PC-3 (cell line): ENCODE results near the gene GNG4. TPM values are rescaled to one million over a fixed set of nuclear protein-coding genes. Genes with fewer than 3 reads are reported as not detected.

Experiments
- ATAC-seq: fragments of 200-7000 bp; cut with Tn5 transposase; 2 replicates; pipeline ENCODE4 v1.9.1; 2020; ENCODE audit warnings: mild to moderate bottlenecking, moderate library complexity
- BruUV-seq: library from RNA; stranded (reverse); fragments of 400-500 nt; replicated peaks from 2 replicates; lab custom pipeline; 2021; lab: Mats Ljungman, UMichigan
- CTCF ChIA-PET: fragments of 300-600 bp; sonication (Branson Sonifier 250); formaldehyde crosslinking; loops from one replicate; lab custom pipeline; 2022; ENCODE audit warnings: antibody characterized with exemption; lab: Charles Lee
- POLR2A ChIA-PET: fragments of 300-600 bp; sonication (Branson Sonifier 250); formaldehyde crosslinking; loops from one replicate; lab custom pipeline; 2022; ENCODE audit warnings: antibody characterized with exemption; ENCODE audit not compliant: unreplicated experiment; lab: Charles Lee
- DNase-seq: peaks from one replicate; pipeline ENCODE4 v3.0.0-alpha.2; 2015
- H2AFZ ChIP-seq: fragments of 300-600 bp; sonication (generic); 2 replicates; pipeline ENCODE4 v1.6.0; 2016; ENCODE audit warnings: antibody characterized with exemption, low read length
- H3F3A ChIP-seq: fragments of 300-600 bp; sonication (generic); one replicate; pipeline ENCODE4 v1.6.0; 2017; ENCODE audit warnings: antibody characterized with exemption, low read length, control low read depth, mild to moderate bottlenecking; ENCODE audit not compliant: unreplicated experiment
- H3K27ac ChIP-seq: fragments of 300-600 bp; sonication (generic); 2 replicates; pipeline ENCODE4 v1.5.1; 2016; ENCODE audit warnings: mild to moderate bottlenecking, low read length
- H3K27me3 ChIP-seq: fragments of 300-600 bp; sonication (generic); 2 replicates; pipeline ENCODE4 v1.6.1; 2016; ENCODE audit warnings: low read length, mixed read lengths
- H3K36me3 ChIP-seq: fragments of 300-600 bp; sonication (generic); 2 replicates; pipeline ENCODE4 v1.6.1; 2016; ENCODE audit warnings: low read depth, mixed run types, low read length, mixed read lengths
- H3K4me1 ChIP-seq: fragments of 300-600 bp; sonication (generic); 2 replicates; pipeline ENCODE4 v1.5.1; 2016; ENCODE audit warnings: low read length; ENCODE audit not compliant: insufficient read depth
- H3K4me2 ChIP-seq: fragments of 300-600 bp; sonication (generic); 2 replicates; pipeline ENCODE4 v1.6.0; 2016; ENCODE audit warnings: low read length
- H3K4me3 ChIP-seq: fragments of 300-600 bp; sonication (generic); 2 replicates; pipeline ENCODE4 v1.5.1; 2016; ENCODE audit warnings: mild to moderate bottlenecking, low read length, mixed read lengths
- H3K79me2 ChIP-seq: fragments of 300-600 bp; sonication (generic); 2 replicates; pipeline ENCODE4 v1.6.1; 2017; ENCODE audit warnings: low read length, mixed read lengths
- H3K9ac ChIP-seq: fragments of 300-600 bp; sonication (generic); 2 replicates; pipeline ENCODE4 v1.6.0; 2016; ENCODE audit warnings: mild to moderate bottlenecking, low read length
- H3K9me2 ChIP-seq: fragments of 300-600 bp; sonication (generic); replicated peaks from 2 replicates; pipeline ENCODE4 v1.6.1; 2016; ENCODE audit warnings: mixed run types, low read length, mixed read lengths
- H3K9me3 ChIP-seq: fragments of 300-600 bp; sonication (generic); 2 replicates; pipeline ENCODE4 v1.6.1; 2016; ENCODE audit warnings: low read length, mixed read lengths
- H4K20me1 ChIP-seq: fragments of 300-600 bp; sonication (generic); 2 replicates; pipeline ENCODE4 v1.6.1; 2016; ENCODE audit warnings: low read length, mixed read lengths
- CTCF ChIP-seq: fragments of 300-600 bp; sonication (generic); conservative IDR thresholded peaks from 2 replicates; pipeline ENCODE4 v1.5.1; 2017; ENCODE audit warnings: antibody characterized with exemption, low read depth, mild to moderate bottlenecking, low read length
- EZH2 ChIP-seq: fragments of 300-600 bp; sonication (generic); IDR thresholded peaks from one replicate; pipeline ENCODE4 v1.6.1; 2017; ENCODE audit warnings: antibody characterized with exemption, mild to moderate bottlenecking, low read length; ENCODE audit not compliant: unreplicated experiment
- EZH2phosphoT487 ChIP-seq: fragments of 300-600 bp; sonication (generic); IDR thresholded peaks from 2 replicates; pipeline ENCODE4 v1.6.1; 2018; ENCODE audit warnings: mild to moderate bottlenecking, antibody characterized with exemption, low read length, borderline replicate concordance
- intact Hi-C: fragments of 100-400 bp; cut with micrococcal nuclease; formaldehyde crosslinking; loops from 2 replicates; pipeline ENCODE4 v1.9.0; 2023
- total RNA-seq: library from RNA; depleted of rRNA; stranded (reverse); fragments of >200 nt; gene quantifications from 2 replicates; pipeline ENCODE4 v1.2.3, GENCODE V29; 2014

GNG4 gene
- total RNA-seq, 1 experiment from 2014 or later = 0.80 TPM

GRCh38 chr1:235689356-235689755, 39.8 kb upstream of the GNG4 start:
- BruUV-seq = no TSS peak
- ChIA-PET CTCF (no interaction called here), POLR2A (interaction anchor here (0.5 kb wide), 1 partner anchor 45 kb away, joined by 5 read pairs; no protein-coding TSS in a partner anchor)
- H3K36me3 ChIP-seq = no peaks in the 10 kb centered on the region
- no peak overlapping the region for H3K4me3 ChIP-seq
- intact Hi-C loops = no loop called here
- no peaks in the 10 kb centered on the region for H3K9me3 ChIP-seq
- H3K4me1 ChIP-seq = no peaks in the 10 kb centered on the region
- no peaks in the 10 kb centered on the region for H3F3A ChIP-seq
- DNase-seq = no peak
- no peak overlapping the region for H3K9ac ChIP-seq
- no peak overlapping the region for H2AFZ ChIP-seq
- H3K27me3 ChIP-seq = no peaks in the 10 kb centered on the region
- no peak overlapping the region for H3K4me2 ChIP-seq
- H3K9me2 ChIP-seq = no peaks in the 10 kb centered on the region
- TF ChIP-seq EZH2phosphoT487 (no peak), CTCF (no peak), EZH2 (no peak)
- ATAC-seq = no peak
- no peak overlapping the region for H3K27ac ChIP-seq
- H4K20me1 ChIP-seq = no peaks in the 10 kb centered on the region
- H3K79me2 ChIP-seq = no peaks in the 10 kb centered on the region

- Histone ChIP-seq H3K9me2 (no peaks in the 10 kb centered on the region), H3K9ac (no peak overlapping the region), H3K27ac (no peak overlapping the region), H3K79me2 (no peaks in the 10 kb centered on the region), H3F3A (no peaks in the 10 kb centered on the region), H2AFZ (no peak overlapping the region), H3K4me2 (no peak overlapping the region), H4K20me1 (no peaks in the 10 kb centered on the region), H3K4me3 (no peak overlapping the region), H3K4me1 (no peaks in the 10 kb centered on the region), H3K27me3 (no peaks in the 10 kb centered on the region), H3K36me3 (no peaks in the 10 kb centered on the region), H3K9me3 (no peaks in the 10 kb centered on the region)
- CTCF ChIA-PET = no interaction called here
- no peak for DNase-seq
- POLR2A ChIA-PET = no interaction called here
- no peak for ATAC-seq
- intact Hi-C loops = no loop called here
- BruUV-seq = no TSS peak
- TF ChIP-seq EZH2 (no peak), CTCF (no peak), EZH2phosphoT487 (no peak)
Measured at GRCh38 chr1:235688096-235688495, 38.5 kb upstream of the GNG4 start.

- Histone ChIP-seq H3K36me3 (no peaks in the 10 kb centered on the region), H4K20me1 (no peaks in the 10 kb centered on the region), H3K27ac (no peak overlapping the region), H3K9me3 (no peaks in the 10 kb centered on the region), H3F3A (no peaks in the 10 kb centered on the region), H2AFZ (no peak overlapping the region), H3K4me3 (no peak overlapping the region), H3K27me3 (no peaks in the 10 kb centered on the region), H3K9me2 (no peaks in the 10 kb centered on the region), H3K9ac (no peak overlapping the region), H3K79me2 (no peaks in the 10 kb centered on the region), H3K4me1 (no peaks in the 10 kb centered on the region), H3K4me2 (no peak overlapping the region)
- ATAC-seq (no peak), DNase-seq (no peak)
- no TSS peak for BruUV-seq
- POLR2A ChIA-PET = no interaction called here
- CTCF ChIA-PET = no interaction called here
- no peak for TF ChIP-seq EZH2
- no peak for TF ChIP-seq CTCF
- no peak for TF ChIP-seq EZH2phosphoT487
- intact Hi-C loops = no loop called here
Measured at GRCh38 chr1:235683653-235684052, 34.1 kb upstream of the GNG4 start.
